Hepatocyte (in vitro differentiated cells): Measurements from ENCODE around the gene COQ10B. TPM values are rescaled to one million over a fixed set of nuclear protein-coding genes. Genes with fewer than 3 reads are reported as not detected.
"Not testable (repeated sequence)": the region's sequence is repeated elsewhere in the genome, so short reads cannot be mapped to it uniquely, and the experiment has no call there.

Source experiments
- DNase-seq: peaks from one replicate; pipeline ENCODE4 v3.0.0-alpha.2; 2016; ENCODE audit warnings: low spot score
- H2AFZ ChIP-seq: fragments of 200-600 bp; sonication (generic); 2 replicates; pipeline ENCODE4 v1.6.0; 2016; ENCODE audit warnings: antibody characterized with exemption, mild to moderate bottlenecking
- H3K27ac ChIP-seq: fragments of 200-600 bp; sonication (generic); 2 replicates; pipeline ENCODE4 v1.5.1; 2016; ENCODE audit warnings: mild to moderate bottlenecking
- H3K27me3 ChIP-seq: fragments of 200-600 bp; sonication (generic); 2 replicates; pipeline ENCODE4 v1.6.1; 2016
- H3K36me3 ChIP-seq: fragments of 200-600 bp; sonication (generic); replicated peaks from 2 replicates; pipeline ENCODE4 v1.5.1; 2016; ENCODE audit warnings: low read depth; ENCODE audit not compliant: insufficient read depth
- H3K4me1 ChIP-seq: fragments of 200-600 bp; sonication (generic); 2 replicates; pipeline ENCODE4 v1.5.1; 2016; ENCODE audit warnings: mild to moderate bottlenecking, moderate library complexity; ENCODE audit not compliant: insufficient read depth
- H3K4me2 ChIP-seq: fragments of 200-600 bp; sonication (generic); 2 replicates; pipeline ENCODE4 v1.6.0; 2016
- H3K4me3 ChIP-seq: fragments of 200-600 bp; sonication (generic); 2 replicates; pipeline ENCODE4 v1.5.1; 2016; ENCODE audit warnings: mild to moderate bottlenecking
- H3K79me2 ChIP-seq: fragments of 200-600 bp; sonication (generic); 2 replicates; pipeline ENCODE4 v1.6.0; 2017; ENCODE audit warnings: mild to moderate bottlenecking
- H3K9me2 ChIP-seq: fragments of 200-600 bp; sonication (generic); replicated peaks from 2 replicates; pipeline ENCODE4 v1.6.0; 2017; ENCODE audit warnings: mild to moderate bottlenecking; ENCODE audit not compliant: insufficient read depth
- H3K9me3 ChIP-seq: fragments of 200-600 bp; sonication (generic); 2 replicates; pipeline ENCODE4 v1.5.1; 2016; ENCODE audit warnings: low read depth, mild to moderate bottlenecking
- H4K20me1 ChIP-seq: fragments of 200-600 bp; sonication (generic); 2 replicates; pipeline ENCODE4 v1.6.0; 2016; ENCODE audit warnings: mild to moderate bottlenecking; ENCODE audit not compliant: insufficient read depth, poor library complexity, severe bottlenecking
- CTCF ChIP-seq: fragments of 200-600 bp; sonication (generic); IDR thresholded peaks from 2 replicates; pipeline ENCODE4 v1.5.1; 2016; ENCODE audit warnings: antibody characterized with exemption, mild to moderate bottlenecking; ENCODE audit not compliant: poor library complexity
- EZH2 ChIP-seq: fragments of 200-600 bp; sonication (generic); IDR thresholded peaks from 2 replicates; pipeline ENCODE4 v1.6.1; 2016; ENCODE audit warnings: antibody characterized with exemption, mild to moderate bottlenecking, borderline replicate concordance
- EZH2phosphoT487 ChIP-seq: fragments of 200-600 bp; sonication (generic); IDR thresholded peaks from one replicate; pipeline ENCODE4 v1.6.1; 2018; ENCODE audit warnings: antibody characterized with exemption, mild to moderate bottlenecking, low read depth, moderate library complexity; ENCODE audit not compliant: unreplicated experiment, severe bottlenecking
- WGBS: methylation state at CpG from one replicate; pipeline ENCODE4 v1.1.6; 2016; ENCODE audit warnings: low lambda C conversion rate; ENCODE audit errors: missing lambda C conversion rate; 5-methylcytosine and 5-hydroxymethylcytosine counted together
- polyA plus RNA-seq: library from polyadenylated mRNA; unstranded; fragments of >200 nt; fragmentation: Nextera tagmentation; extraction: Ambion mirVana; gene quantifications from 2 replicates; pipeline ENCODE4 v1.2.1, GENCODE V29; 2016
- total RNA-seq: library from RNA; depleted of rRNA; stranded (reverse); fragments of >200 nt; gene quantifications from 2 replicates; pipeline ENCODE4 v1.2.3, GENCODE V29; 2014

COQ10B gene
- total and polyA plus RNA-seq, 2 experiments from 2014 or later, result 40.7 to 44.4 TPM

DNA sequence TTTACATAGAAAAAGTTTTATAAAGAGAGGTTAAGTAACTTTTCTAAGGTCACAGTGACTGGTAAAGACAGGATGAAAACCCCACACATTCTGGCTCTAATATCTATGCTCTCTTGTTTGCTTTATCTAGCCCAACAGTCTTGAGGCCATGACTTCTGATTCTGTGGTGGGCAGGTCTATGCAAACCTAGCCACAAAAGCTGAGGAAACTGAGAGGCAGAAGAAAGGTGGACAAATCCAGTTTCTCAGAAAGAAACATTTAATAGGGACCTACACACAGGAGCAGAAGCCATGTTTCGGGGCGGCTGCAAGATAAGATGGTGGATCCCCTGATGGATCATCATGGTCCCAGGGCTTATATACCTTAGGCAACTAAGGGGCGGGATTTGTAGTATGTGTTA is 24.4 kb downstream of the COQ10B start:
- H3K9me2 ChIP-seq, result no peaks in the 10 kb centered on the region
- no peak overlapping the region for H3K4me3 ChIP-seq
- WGBS, result 97% methylated on average over 3 of the region's 3 CpGs
- H3K36me3 ChIP-seq, result no peaks in the 10 kb centered on the region
- no peaks in the 10 kb centered on the region for H3K27me3 ChIP-seq
- no peak for TF ChIP-seq EZH2
- TF ChIP-seq EZH2phosphoT487, result no peak
- no peak for TF ChIP-seq CTCF
- H3K27ac ChIP-seq, result no peak overlapping the region
- no peak overlapping the region for H2AFZ ChIP-seq
- no peaks in the 10 kb centered on the region for H4K20me1 ChIP-seq
- no peaks in the 10 kb centered on the region for H3K9me3 ChIP-seq
- DNase-seq, result no peak
- no peaks in the 10 kb centered on the region for H3K4me1 ChIP-seq
- no peaks in the 10 kb centered on the region for H3K79me2 ChIP-seq
- H3K4me2 ChIP-seq, result no peak overlapping the region

- no peak overlapping the region for H3K4me3 ChIP-seq
- H3K4me1 ChIP-seq, result no peaks in the 10 kb centered on the region
- H3K36me3 ChIP-seq, result no peaks in the 10 kb centered on the region
- 92% methylated on average over 9 of the region's 9 CpGs for WGBS
- no peak overlapping the region for H3K4me2 ChIP-seq
- H3K27me3 ChIP-seq, result no peaks in the 10 kb centered on the region
- H4K20me1 ChIP-seq, result no peaks in the 10 kb centered on the region
- DNase-seq, result no peak
- TF ChIP-seq EZH2 (no peak), CTCF (no peak), EZH2phosphoT487 (no peak)
- no peak overlapping the region for H3K27ac ChIP-seq
- H3K79me2 ChIP-seq, result no peaks in the 10 kb centered on the region
- H3K9me3 ChIP-seq, result no peaks in the 10 kb centered on the region
- H2AFZ ChIP-seq, result no peak overlapping the region
- H3K9me2 ChIP-seq, result no peaks in the 10 kb centered on the region
Measured at GRCh38 chr2:197480165-197481036, 27.0 kb downstream of the COQ10B start.

DNA sequence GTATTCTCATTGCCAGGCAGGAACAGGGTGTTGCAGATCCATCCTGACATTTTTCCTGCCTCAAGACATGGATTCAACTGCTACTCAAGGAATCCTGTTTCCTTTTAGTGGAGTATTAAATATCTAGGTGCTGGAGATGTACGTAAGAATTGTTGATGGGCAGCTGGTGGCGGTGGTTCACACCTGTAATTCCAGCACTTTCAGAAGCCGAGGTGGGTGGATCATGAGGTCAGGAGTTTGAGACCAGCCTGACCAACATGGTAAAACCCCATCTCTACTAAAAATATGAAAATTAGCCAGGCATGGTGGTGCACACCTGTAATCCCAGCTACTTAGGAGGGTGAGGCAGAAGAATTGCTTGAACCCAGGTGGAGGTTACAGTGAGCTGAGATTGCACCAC is 30.9 kb downstream of the COQ10B start:
- not testable (repeated sequence) for H2AFZ ChIP-seq, H3K9me2 ChIP-seq, H4K20me1 ChIP-seq, H3K4me1 ChIP-seq, H3K27me3 ChIP-seq, H3K79me2 ChIP-seq, H3K4me2 ChIP-seq, H3K9me3 ChIP-seq, H3K27ac ChIP-seq, DNase-seq, H3K4me3 ChIP-seq, H3K36me3 ChIP-seq
- WGBS, result 91% methylated on average over 3 of the region's 3 CpGs

- H3K9me3 ChIP-seq, result no peaks in the 10 kb centered on the region
- no peak overlapping the region for H3K27ac ChIP-seq
- H3K27me3 ChIP-seq, result no peaks in the 10 kb centered on the region
- no peak for DNase-seq
- no peak overlapping the region for H3K4me3 ChIP-seq
- no peak overlapping the region for H3K4me2 ChIP-seq
- H3K36me3 ChIP-seq, result peaks cover 14% of the 10 kb centered on the region
- H2AFZ ChIP-seq, result no peak overlapping the region
- 94% methylated on average over 2 of the region's 2 CpGs for WGBS
- no peaks in the 10 kb centered on the region for H4K20me1 ChIP-seq
- no peaks in the 10 kb centered on the region for H3K4me1 ChIP-seq
- TF ChIP-seq EZH2phosphoT487 (no peak), CTCF (no peak), EZH2 (no peak)
- peaks cover 8% of the 10 kb centered on the region for H3K79me2 ChIP-seq
- no peaks in the 10 kb centered on the region for H3K9me2 ChIP-seq
Measured at GRCh38 chr2:197486175-197486574, 32.8 kb downstream of the COQ10B start.
